HepG2 (cell line): ENCODE data around the gene SLC4A2. TPM values are rescaled to one million over a fixed set of nuclear protein-coding genes. Genes with fewer than 3 reads are reported as not detected.

Source experiments
- GATA4 ChIP-seq: sonication (generic); IDR thresholded peaks from 2 replicates; pipeline ENCODE4 v1.6.1; 2016; ENCODE audit warnings: antibody characterized with exemption, low read depth, borderline replicate concordance
- HDAC6 ChIP-seq: fragments of 200-600 bp; sonication (generic); IDR thresholded peaks from 2 replicates; pipeline ENCODE4 v1.7.0; 2017; ENCODE audit warnings: mild to moderate bottlenecking, antibody characterized with exemption, low read length, low read depth
- HNF1A ChIP-seq, 2 experiments: sonication (generic) in 1 of 2; formaldehyde crosslinking in 1 of 2; IDR thresholded peaks; 2 replicates each; pipeline versions ENCODE4 v1.4.0 to v1.6.1; 2016 to 2020; ENCODE audit warnings: borderline replicate concordance in 1 of 2, low read depth in 1 of 2, mild to moderate bottlenecking in 1 of 2, missing genetic modification reagents in 1 of 2
- ISL2 ChIP-seq: sonication (generic); formaldehyde crosslinking; IDR thresholded peaks from 2 replicates; pipeline ENCODE4 v1.5.0; 2020; ENCODE audit warnings: missing genetic modification reagents
- KAT8 ChIP-seq: IDR thresholded peaks from 2 replicates; pipeline ENCODE4 v1.6.1; 2016; ENCODE audit warnings: missing genetic modification reagents, missing compliant biosample characterization
- KIAA2018 ChIP-seq: sonication (generic); formaldehyde crosslinking; IDR thresholded peaks from 2 replicates; pipeline ENCODE4 v1.5.0; 2020; ENCODE audit warnings: mild to moderate bottlenecking, missing genetic modification reagents, borderline replicate concordance
- MTA1 ChIP-seq: sonication (generic); formaldehyde crosslinking; IDR thresholded peaks from 2 replicates; pipeline ENCODE4 v1.4.0; 2020; ENCODE audit warnings: missing genetic modification reagents, mild to moderate bottlenecking, borderline replicate concordance
- NFYC ChIP-seq: IDR thresholded peaks from 2 replicates; pipeline ENCODE4 v1.6.1; 2016; ENCODE audit warnings: missing genetic modification reagents, missing compliant biosample characterization
- NR2F6 ChIP-seq, 2 experiments: IDR thresholded peaks; 2 replicates each; pipeline ENCODE4 v1.6.1; 2016; ENCODE audit warnings: antibody characterized with exemption in 1 of 2, mild to moderate bottlenecking in 1 of 2
- RBM22 ChIP-seq: fragments of 200-400 bp; formaldehyde crosslinking; optimal IDR thresholded peaks from 2 replicates; pipeline ENCODE3; 2017; ENCODE audit warnings: mild to moderate bottlenecking, low read length, moderate library complexity
- TBL1XR1 ChIP-seq: fragments of 150-350 bp; IDR thresholded peaks from 2 replicates; pipeline ENCODE4 v1.6.1; 2014; ENCODE audit warnings: borderline replicate concordance, low read length; ENCODE audit not compliant: partially characterized antibody
- ZBTB25 ChIP-seq: IDR thresholded peaks from 2 replicates; pipeline ENCODE4 v1.6.1; 2018; ENCODE audit warnings: missing genetic modification reagents
- ZBTB8A ChIP-seq: sonication (generic); formaldehyde crosslinking; IDR thresholded peaks from 2 replicates; pipeline ENCODE4 v1.4.0; 2020; ENCODE audit warnings: mild to moderate bottlenecking, low read depth, missing genetic modification reagents, borderline replicate concordance
- ZFYVE20 ChIP-seq: sonication (generic); formaldehyde crosslinking; IDR thresholded peaks from 2 replicates; pipeline ENCODE4 v1.8.0; 2023; ENCODE audit warnings: low read depth, mild to moderate bottlenecking, moderate library complexity, missing genetic modification reagents, borderline replicate concordance
- polyA plus RNA-seq, 8 experiments: library from polyadenylated mRNA; depleted of rRNA in 3 of 8; stranded (reverse) in 7 of 8; unstranded in 1 of 8; fragments of >200 nt; fragmentation: Illumina TruSeq in 4 of 8; extraction: Trizol in 4 of 8; gene quantifications; 2 replicates each; pipeline versions ENCODE4 v1.2.1 to v1.2.3, GENCODE V29; 2011 to 2016; ENCODE audit warnings: low read depth in 4 of 8, missing spikeins in 1 of 8, mixed read lengths in 1 of 8; ENCODE audit not compliant: insufficient read depth in 1 of 8
- total RNA-seq, 5 experiments: library from RNA; depleted of rRNA; stranded (reverse); fragments of >200 nt; fragmentation: Illumina TruSeq; extraction: Trizol; gene quantifications; 2 replicates each; pipeline ENCODE4 v1.2.3, GENCODE V29; 2016; ENCODE audit warnings: low read depth in 1 of 5

SLC4A2 gene
- total and polyA plus RNA-seq, 2 of the 13 experiments (the other 11 are each of a cell fraction or from before 2014, with no cell fraction given): 51.9 to 73.4 TPM

- TF ChIP-seq KIAA2018 (no peak), ZBTB25 (CRISPR knock-in tag) (peak; percentile 90; the same call in 1 of the 2 replicates), NR2F6 (IDR thresholded peaks at IDR 0.05) (no peak), NR2F6 (CRISPR knock-in tag; IDR thresholded peaks at IDR 0.05) (peak; percentile 8; the same call in 1 of the 2 replicates), NFYC (CRISPR knock-in tag) (peak; percentile 52; the same call in 1 of the 2 replicates), RBM22 (no peak), HNF1A (IDR thresholded peaks at IDR 0.05; ENCODE audit: low read depth) (peak; percentile 59), HNF1A (CRISPR knock-in tag; IDR thresholded peaks at IDR 0.05; ENCODE audit: borderline replicate concordance) (peak; percentile 79; the same call in 1 of the 2 replicates), MTA1 (CRISPR knock-in tag) (no peak), ZFYVE20 (CRISPR knock-in tag) (no peak), KAT8 (CRISPR knock-in tag) (peak; percentile 79), TBL1XR1 (peak; percentile 51), GATA4 (0 out of 2 replicates have a peak, but pooled peaks have one; percentile 21), ZBTB8A (CRISPR knock-in tag) (no peak), ISL2 (no peak; the same call in none of the 2 replicates), HDAC6 (no peak)
Measured at GRCh38 chr7:151057989-151058780, 1.2 kb upstream of the SLC4A2 start (continued).
